HuH-7.5 (cell line): ENCODE results near the gene PLVAP.

Experiments used
- DNase-seq: peaks from one replicate; pipeline ENCODE4 v3.0.0; 2011; ENCODE audit warnings: low spot score

Gene PLVAP

GRCh38 chr19:17333611-17334413 lies 43.3 kb downstream of the PLVAP start:
- DNase-seq, result no peak

GRCh38 chr19:17332677-17333581 lies 44.2 kb downstream of the PLVAP start:
- peak; percentile 74 for DNase-seq

GRCh38 chr19:17332360-17332676 lies 44.8 kb downstream of the PLVAP start:
- DNase-seq, result no peak

- DNase-seq, result no peak
Measured at GRCh38 chr19:17331045-17331558, 46.0 kb downstream of the PLVAP start.

GRCh38 chr19:17330262-17331044 lies 46.7 kb downstream of the PLVAP start:
- DNase-seq, result no peak

- no peak for DNase-seq
Measured at GRCh38 chr19:17329366-17330261, 47.5 kb downstream of the PLVAP start.

GRCh38 chr19:17328517-17329365 lies 48.4 kb downstream of the PLVAP start:
- DNase-seq, result no peak

- DNase-seq, result no peak
Measured at GRCh38 chr19:17327654-17328516, 49.3 kb downstream of the PLVAP start.

- DNase-seq, result no peak
Measured at GRCh38 chr19:17327068-17327653, 50.0 kb downstream of the PLVAP start.

GRCh38 chr19:17326595-17326966 lies 50.6 kb downstream of the PLVAP start:
- DNase-seq, result no peak

- no peak for DNase-seq
Measured at GRCh38 chr19:17325881-17326594, 51.1 kb downstream of the PLVAP start.

- DNase-seq, result no peak
Measured at GRCh38 chr19:17325133-17325532, 52.0 kb downstream of the PLVAP start.

GRCh38 chr19:17324357-17325114 lies 52.6 kb downstream of the PLVAP start:
- DNase-seq, result no peak

- DNase-seq, result no peak
Measured at GRCh38 chr19:17323964-17324332, 53.2 kb downstream of the PLVAP start.

- DNase-seq, result no peak
Measured at GRCh38 chr19:17323300-17323963, 53.7 kb downstream of the PLVAP start.

GRCh38 chr19:17322854-17323253 lies 54.3 kb downstream of the PLVAP start:
- DNase-seq, result no peak
